AG10803 (cell line): ENCODE measurements around the gene NECAB2.

Experiments used
- DNase-seq: peaks from one replicate; pipeline ENCODE4 v3.0.0; 2010; ENCODE audit warnings: low read depth
- H3K4me3 ChIP-seq: 2 replicates; pipeline ENCODE4 v1.5.1; 2011; ENCODE audit warnings: mild to moderate bottlenecking, low read length, control low read depth
- CTCF ChIP-seq: conservative IDR thresholded peaks from 2 replicates; pipeline ENCODE4 v1.5.1; 2011; ENCODE audit warnings: mild to moderate bottlenecking, low read length, control low read depth, inconsistent platforms

NECAB2 gene

GRCh38 chr16:84021488-84021887, 53.4 kb downstream of the NECAB2 start:
- no peak for TF ChIP-seq CTCF
- no peak overlapping the region for H3K4me3 ChIP-seq
- no peak for DNase-seq

- no peak overlapping the region for H3K4me3 ChIP-seq
- TF ChIP-seq CTCF: no peak
Measured at GRCh38 chr16:84022644-84023043, 54.6 kb downstream of the NECAB2 start.

GRCh38 chr16:84024854-84025253, 56.8 kb downstream of the NECAB2 start:
- no peak overlapping the region for H3K4me3 ChIP-seq
- peak; percentile 39 for DNase-seq
- no peak for TF ChIP-seq CTCF

More at GRCh38 chr16:84022644-84023043, 54.6 kb downstream of the NECAB2 start:
- no peak for DNase-seq

GRCh38 chr16:84026606-84027005, 58.6 kb downstream of the NECAB2 start:
- no peak overlapping the region for H3K4me3 ChIP-seq
- no peak for TF ChIP-seq CTCF
- DNase-seq: no peak

GRCh38 chr16:84027625-84028024, 59.6 kb downstream of the NECAB2 start:
- TF ChIP-seq CTCF: no peak
- no peak overlapping the region for H3K4me3 ChIP-seq
- DNase-seq: no peak

GRCh38 chr16:84029297-84030047, 61.4 kb downstream of the NECAB2 start:
- DNase-seq: no peak
- H3K4me3 ChIP-seq: no peak overlapping the region
- no peak for TF ChIP-seq CTCF

GRCh38 chr16:84031556-84031955, 63.5 kb downstream of the NECAB2 start:
- no peak for DNase-seq
- no peak overlapping the region for H3K4me3 ChIP-seq
- no peak for TF ChIP-seq CTCF
